Placental pericyte (primary cell): ENCODE measurements around the gene MYH6. TPM values are rescaled to one million over a fixed set of nuclear protein-coding genes. Genes with fewer than 3 reads are reported as not detected.

Experiments
- small RNA-seq: library from RNA; depleted of rRNA; stranded (forward); fragments of <200 nt; gene quantifications from one replicate; pipeline ENCODE3, GENCODE V24; 2012; ENCODE audit warnings: low replicate concordance
- total RNA-seq: library from RNA; depleted of rRNA; stranded (reverse); fragments of >200 nt; gene quantifications from 2 replicates; pipeline ENCODE4 v1.2.3, GENCODE V29; 2012

MYH6 gene
- not detected in 2 replicates for total RNA-seq

GRCh38 chr14:23407516-23408306, at the start of gene MYH6:
Gene MYH6, minus strand, starts transcription at chr14:23408273. Its CDS starts 1,050 bp downstream, at chr14:23407223.

DNA sequence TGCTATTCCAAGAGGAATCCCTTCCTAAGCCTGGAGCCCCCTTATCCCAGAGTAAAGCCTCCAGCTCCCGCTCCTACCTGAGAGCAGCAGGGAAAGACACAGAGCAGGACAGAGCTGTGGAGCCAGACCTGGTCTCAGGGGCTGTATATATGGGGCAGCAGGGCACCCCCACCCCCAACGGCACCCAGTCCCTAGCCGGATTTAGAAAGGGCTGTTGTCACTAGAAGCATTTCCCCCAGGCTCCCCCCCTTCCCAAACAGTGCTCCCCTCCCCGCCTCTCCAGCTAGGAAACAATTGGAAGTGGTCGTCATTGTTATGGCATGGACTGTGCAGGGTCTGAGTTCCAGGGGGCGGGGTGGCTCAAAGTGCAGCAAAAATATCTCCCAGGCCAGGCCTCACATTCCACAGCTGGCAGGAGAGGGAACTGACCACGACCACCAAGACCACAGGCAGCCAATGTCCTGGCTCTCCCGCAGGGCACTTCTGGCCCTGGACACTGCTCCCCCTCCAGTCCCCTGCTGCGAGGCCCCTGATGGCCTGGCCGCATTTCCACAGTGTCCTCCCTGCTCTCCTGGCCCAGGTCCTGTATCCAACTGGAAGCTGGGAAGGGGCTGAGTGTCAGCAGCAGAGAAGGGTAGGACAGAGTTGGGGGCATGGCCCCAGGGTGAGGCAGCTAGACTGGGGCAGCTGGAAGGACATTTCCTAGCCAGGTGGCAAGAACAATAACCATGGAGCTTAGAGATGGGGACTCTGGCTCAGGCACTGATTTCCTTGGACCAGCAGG, 27.7 kb upstream of the MYH6 start, which contains the start of gene MYH7:
MYH7 (minus strand) TSS at position 118 of the 784 bp plus-strand sequence. CDS start 1,928 bp downstream, outside the sequence.

DNA sequence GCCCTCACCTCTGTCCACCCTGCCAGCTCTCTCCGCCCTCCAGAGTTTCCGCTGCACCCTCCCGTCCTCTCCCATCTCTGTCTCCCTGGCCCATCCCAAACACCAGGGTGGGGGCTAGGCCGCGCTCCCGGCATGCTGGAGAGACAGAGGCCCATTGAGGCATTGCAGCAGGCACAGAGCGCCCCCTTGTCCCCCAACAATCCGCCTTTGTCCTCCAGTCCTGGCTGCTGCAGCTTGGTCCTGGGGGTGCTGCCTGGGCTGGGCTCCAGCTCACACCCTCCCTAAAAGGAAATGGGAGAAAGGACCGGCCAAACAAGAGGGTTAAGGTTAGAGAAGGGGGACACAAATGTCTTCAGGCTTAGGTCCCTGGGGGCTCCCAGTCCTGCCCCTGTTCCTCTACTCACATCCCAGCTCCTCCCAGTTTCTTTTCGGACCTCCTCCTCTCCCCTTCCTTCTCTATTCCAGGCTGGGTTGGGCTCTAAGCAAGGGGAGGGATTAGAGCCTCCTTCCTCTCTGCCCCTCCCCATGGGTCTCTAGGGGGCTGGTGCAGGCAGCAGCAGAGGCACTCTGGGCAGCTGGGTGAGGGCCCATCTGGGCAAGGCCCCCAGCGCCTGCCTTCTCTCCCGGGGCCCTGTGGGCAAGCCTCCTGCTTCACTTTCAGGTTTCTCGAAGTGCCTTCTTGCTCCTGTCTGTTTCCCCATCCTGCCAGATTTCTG, 31.4 kb downstream of the MYH6 start, which contains the start of gene CMTM5:
CMTM5 (plus strand) TSS at position 565 of the 716 bp plus-strand sequence. CDS start 206 bp downstream, outside the sequence.

DNA sequence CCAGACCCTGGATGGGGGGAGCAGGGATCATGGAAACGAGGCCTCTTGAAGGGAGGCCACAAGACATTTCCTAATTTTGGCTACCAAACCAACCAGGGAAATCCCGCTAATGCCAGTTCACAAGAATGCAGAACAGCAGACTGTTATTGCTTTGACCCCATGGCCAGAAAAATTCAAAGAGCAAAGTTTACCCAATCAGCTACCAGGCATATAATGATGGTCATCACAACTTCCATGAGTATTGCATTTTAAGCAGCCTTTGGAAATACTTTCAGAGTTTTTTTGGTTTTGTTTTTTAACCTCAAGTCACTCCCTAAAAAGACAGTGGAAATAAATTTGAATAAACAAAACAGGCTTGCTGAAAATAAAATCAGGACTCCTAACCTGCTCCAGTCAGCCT, 35.6 kb downstream of the MYH6 start, which contains the start of gene IL25:
IL25 (plus strand) TSS at position 301 of the 400 bp plus-strand sequence.

DNA sequence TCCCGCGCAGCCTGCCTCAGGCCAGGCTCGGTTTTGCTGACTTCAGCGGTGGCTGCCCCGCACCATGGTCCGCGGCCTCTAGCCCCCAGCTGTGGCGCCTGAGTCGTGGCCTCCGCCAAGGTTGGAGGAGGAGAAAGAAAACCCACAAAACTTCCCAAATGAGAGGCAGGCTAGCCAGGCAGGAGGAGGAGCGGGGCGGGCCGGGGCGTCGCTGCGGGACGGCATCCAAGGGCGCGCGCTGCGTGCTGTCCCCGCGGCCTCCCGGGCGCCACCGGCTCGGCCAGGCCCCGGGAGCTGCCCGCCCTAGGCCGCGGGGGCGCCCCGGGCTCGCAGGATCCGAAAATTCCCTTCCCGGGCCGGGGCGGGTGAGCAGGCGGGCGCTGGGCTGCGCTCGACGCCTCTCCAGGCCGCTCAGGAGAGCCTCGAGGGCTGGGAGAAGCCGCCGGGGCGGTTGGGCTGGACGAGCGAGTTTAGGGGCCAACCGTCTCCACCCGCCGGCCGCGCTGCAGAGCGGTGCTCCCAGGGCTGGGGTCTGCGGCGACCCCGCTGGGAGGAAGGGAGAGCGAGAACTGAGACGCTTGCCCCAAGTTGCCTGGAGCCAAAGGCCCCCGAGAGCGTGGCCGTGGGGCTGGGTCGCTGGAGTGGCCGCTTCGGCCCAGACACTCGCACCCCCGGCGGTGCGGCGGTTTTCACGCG, 42.9 kb downstream of the MYH6 start, which contains the start of gene EFS:
EFS (minus strand) TSS at position 137 of the 696 bp plus-strand sequence. CDS start 147 bp downstream, outside the sequence.

DNA sequence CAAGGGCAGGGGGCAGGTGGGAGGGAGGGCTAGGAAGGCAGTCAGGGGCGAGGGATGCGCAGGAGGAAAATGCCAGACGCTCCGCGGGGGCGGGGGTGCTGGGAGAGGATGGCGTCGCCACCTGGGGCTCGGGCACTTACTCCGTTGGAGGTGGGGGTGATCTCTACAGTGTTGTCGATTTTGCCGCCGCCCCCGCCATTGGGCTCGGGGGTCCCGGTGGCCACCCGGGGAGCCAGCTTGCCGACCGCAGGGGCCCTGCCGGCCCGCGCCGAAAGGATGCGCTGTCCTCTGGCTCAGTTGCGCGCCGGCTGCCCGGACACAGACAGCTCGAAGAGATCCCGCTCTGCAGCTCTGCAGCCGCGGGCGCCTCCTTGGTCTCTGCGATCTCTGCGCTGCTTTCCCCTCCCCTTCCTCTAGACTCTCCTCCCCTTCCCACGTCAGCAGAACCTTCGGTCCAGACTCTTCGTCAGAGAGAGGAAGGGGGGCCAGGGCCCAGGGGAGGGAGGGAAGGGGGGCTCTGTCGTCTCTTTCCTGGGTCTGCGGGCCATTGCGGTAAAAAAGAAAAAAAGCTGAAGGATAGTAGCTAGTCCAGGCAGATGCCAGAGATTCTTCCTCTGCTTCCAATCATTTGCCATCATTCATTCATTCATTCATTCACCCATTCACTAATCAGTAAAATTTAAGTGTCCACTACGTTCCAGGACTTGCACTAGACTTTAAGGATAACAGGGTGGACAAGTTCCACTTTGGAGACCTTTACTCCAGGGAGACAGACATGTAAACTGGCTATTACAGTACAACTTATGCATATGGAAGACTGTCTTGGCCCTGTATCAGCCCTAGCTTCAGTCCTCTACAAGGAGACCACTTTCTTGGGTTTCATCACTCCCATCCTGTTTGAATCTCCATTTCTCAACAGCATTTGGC, 55.3 kb downstream of the MYH6 start, which contains the start of gene SLC22A17:
SLC22A17 (minus strand) TSS at position 382 of the 927 bp plus-strand sequence.

Small RNA genes within 50 kb of the gene (small RNA-seq; reads per million reads assigned to genes)
- gene MIR208A (not detected), gene MIR208B (not detected)

Other genes with a start within 250 kb of the MYH6 start
- gene SLC7A8, start 224.6 kb downstream of the MYH6 start, total RNA-seq: 1.1 TPM in 2 replicates
- gene RNF212B, start 170.3 kb downstream of the MYH6 start, total RNA-seq: not detected in 2 replicates
- 4.4 and 13.8 TPM in 2 replicates for gene HOMEZ, start 122.1 kb downstream of the MYH6 start, total RNA-seq
- gene PPP1R3E, start 105.4 kb downstream of the MYH6 start, total RNA-seq: 4.4 and 5.0 TPM in 2 replicates
- 18.4 and 21.6 TPM in 2 replicates for gene BCL2L2, start 101.4 kb downstream of the MYH6 start, total RNA-seq
- gene PABPN1, start 86.8 kb downstream of the MYH6 start, total RNA-seq: 43.1 and 64.4 TPM in 2 replicates
- gene SLC22A17, start 55.4 kb downstream of the MYH6 start, total RNA-seq: 7.3 and 7.7 TPM in 2 replicates
- gene EFS, start 43.1 kb downstream of the MYH6 start, total RNA-seq: 1.5 and 3.3 TPM in 2 replicates
- not detected in 2 replicates for gene IL25, start 35.5 kb downstream of the MYH6 start, total RNA-seq
- not detected in 2 replicates for gene CMTM5, start 31.2 kb downstream of the MYH6 start, total RNA-seq
- not detected in 2 replicates for gene MYH7, start 27.4 kb upstream of the MYH6 start, total RNA-seq
- gene NGDN, start 61.4 kb upstream of the MYH6 start, total RNA-seq: 35.8 and 56.2 TPM in 2 replicates
- 0.14 and 0.22 TPM in 2 replicates for gene ZFHX2, start 143.5 kb upstream of the MYH6 start, total RNA-seq
- 14.7 and 20.6 TPM in 2 replicates for gene THTPA, start 148.0 kb upstream of the MYH6 start, total RNA-seq
- gene AP1G2, start 159.5 kb upstream of the MYH6 start, total RNA-seq: 10.5 and 12.6 TPM in 2 replicates
- not detected in 2 replicates for gene JPH4, start 170.5 kb upstream of the MYH6 start, total RNA-seq
- gene DHRS2, start 228.1 kb upstream of the MYH6 start, total RNA-seq: not detected in 2 replicates